ENCODE measurements around the gene NPTX1. TPM values are rescaled to one million over a fixed set of nuclear protein-coding genes. Genes with fewer than 3 reads are reported as not detected.

The NPTX1 gene
- total RNA-seq, 2 experiments from 2014 or later: 0.22 TPM; not detected in 1

DNA sequence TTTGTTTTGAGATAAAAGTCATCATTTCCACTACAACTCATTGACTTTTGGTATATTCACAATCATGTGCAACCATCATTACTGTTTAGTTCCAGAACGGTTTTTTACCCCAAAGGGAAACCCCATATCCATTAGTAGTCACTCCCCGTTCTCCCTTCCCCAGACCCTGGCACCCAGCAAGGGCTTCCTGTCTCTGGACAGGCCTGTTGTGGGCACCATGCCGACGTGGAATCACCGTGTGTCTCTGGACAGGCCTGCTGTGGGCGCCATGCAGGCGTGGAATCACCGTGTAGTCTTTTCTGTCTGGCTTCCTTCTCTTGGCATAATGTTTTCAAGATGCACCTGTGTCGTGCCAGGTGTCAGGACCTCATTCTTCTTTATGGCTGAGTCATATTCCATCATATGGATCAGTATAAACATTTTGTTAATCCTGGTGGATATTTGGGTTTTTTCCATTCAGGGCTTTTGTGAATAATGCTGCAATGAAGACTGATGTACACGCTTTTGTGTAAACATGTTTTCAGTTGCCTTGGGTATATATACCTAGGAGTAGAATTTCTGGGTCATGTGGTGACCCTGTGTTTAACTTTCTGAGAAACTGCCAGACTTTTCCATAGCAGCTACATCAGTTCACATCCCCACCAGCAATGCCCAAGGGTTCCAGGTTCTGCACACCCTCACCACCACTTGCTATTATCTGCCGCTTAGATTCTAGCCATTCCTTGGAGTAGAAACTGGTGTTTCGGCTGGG lies 42.3 kb downstream of the NPTX1 start:
- no peak overlapping the region for H3K27ac ChIP-seq (ENCODE audit: low read depth, low read length, poor library complexity, severe bottlenecking)
- no peaks in the 10 kb centered on the region for H3K36me3 ChIP-seq (ENCODE audit: insufficient read depth, low read length)
- DNase-seq (ENCODE audit: low spot score): no peak
- H3K4me1 ChIP-seq (ENCODE audit: insufficient read depth, low read length, poor library complexity, severe bottlenecking): no peaks in the 10 kb centered on the region
- ChIA-PET CTCF (ENCODE audit: unreplicated experiment) (no interaction called here), POLR2A (no interaction called here)
- H3K4me2 ChIP-seq (ENCODE audit: low read length): no peak overlapping the region
- H2AFZ ChIP-seq (ENCODE audit: low read length): no peak overlapping the region
- no peaks in the 10 kb centered on the region for H3K9me3 ChIP-seq (ENCODE audit: low read length)
- no peaks in the 10 kb centered on the region for H3K79me2 ChIP-seq (ENCODE audit: insufficient read depth, low read depth, low read length)
- intact Hi-C loops (cut with micrococcal nuclease; ENCODE audit: unreplicated experiment): no loop called here
- no peaks in the 10 kb centered on the region for H4K20me1 ChIP-seq (ENCODE audit: insufficient read depth, low read length)
- no peak overlapping the region for H3K4me3 ChIP-seq (ENCODE audit: low read depth, low read length, poor library complexity, severe bottlenecking)
- H3K9me2 ChIP-seq (ENCODE audit: insufficient read depth, low read length): no peaks in the 10 kb centered on the region
- no peak for TF ChIP-seq EZH2phosphoT487 (IDR thresholded peaks at IDR 0.05; ENCODE audit: borderline replicate concordance, low read depth, low read length)
- TF ChIP-seq, protein P1, sequence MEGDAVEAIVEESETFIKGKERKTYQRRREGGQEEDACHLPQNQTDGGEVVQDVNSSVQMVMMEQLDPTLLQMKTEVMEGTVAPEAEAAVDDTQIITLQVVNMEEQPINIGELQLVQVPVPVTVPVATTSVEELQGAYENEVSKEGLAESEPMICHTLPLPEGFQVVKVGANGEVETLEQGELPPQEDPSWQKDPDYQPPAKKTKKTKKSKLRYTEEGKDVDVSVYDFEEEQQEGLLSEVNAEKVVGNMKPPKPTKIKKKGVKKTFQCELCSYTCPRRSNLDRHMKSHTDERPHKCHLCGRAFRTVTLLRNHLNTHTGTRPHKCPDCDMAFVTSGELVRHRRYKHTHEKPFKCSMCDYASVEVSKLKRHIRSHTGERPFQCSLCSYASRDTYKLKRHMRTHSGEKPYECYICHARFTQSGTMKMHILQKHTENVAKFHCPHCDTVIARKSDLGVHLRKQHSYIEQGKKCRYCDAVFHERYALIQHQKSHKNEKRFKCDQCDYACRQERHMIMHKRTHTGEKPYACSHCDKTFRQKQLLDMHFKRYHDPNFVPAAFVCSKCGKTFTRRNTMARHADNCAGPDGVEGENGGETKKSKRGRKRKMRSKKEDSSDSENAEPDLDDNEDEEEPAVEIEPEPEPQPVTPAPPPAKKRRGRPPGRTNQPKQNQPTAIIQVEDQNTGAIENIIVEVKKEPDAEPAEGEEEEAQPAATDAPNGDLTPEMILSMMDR (conservative IDR thresholded peaks at IDR 0.05; ENCODE audit: low read length): no peak
- BruUV-seq (replicated peaks): no TSS peak

DNA sequence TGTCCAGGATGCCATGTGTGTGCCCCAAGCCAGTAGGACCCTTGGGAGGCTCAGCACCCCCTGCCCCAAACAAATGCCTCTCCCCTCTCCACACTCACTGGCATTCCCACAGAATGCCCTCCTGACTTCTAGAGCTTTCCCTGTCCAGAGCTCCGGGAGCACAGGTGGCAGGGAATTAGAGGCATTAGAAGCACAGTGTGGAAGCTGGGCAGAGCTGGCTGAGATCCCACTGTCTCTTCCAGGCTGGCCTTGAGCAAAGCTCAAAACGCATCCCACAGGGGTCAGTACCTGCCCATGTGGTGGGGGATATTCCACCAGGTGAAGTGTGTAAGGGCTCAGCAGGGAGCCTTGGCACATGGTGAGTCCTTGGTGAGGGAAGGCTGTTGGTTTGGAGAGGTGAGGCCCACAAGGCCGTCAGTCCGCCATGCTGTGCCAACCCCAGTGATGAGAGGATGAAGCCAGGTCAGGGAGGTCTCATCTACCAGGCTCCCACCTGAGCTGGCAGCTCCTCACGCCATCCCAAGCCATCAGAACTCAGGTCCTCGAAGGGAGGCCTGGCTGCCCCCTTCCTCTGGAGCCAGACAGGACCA lies 43.4 kb downstream of the NPTX1 start:
- Histone ChIP-seq H3K79me2 (ENCODE audit: insufficient read depth, low read depth, low read length) (no peaks in the 10 kb centered on the region), H3K36me3 (ENCODE audit: insufficient read depth, low read length) (no peaks in the 10 kb centered on the region), H3K4me1 (ENCODE audit: insufficient read depth, low read length, poor library complexity, severe bottlenecking) (no peaks in the 10 kb centered on the region), H3K27ac (ENCODE audit: low read depth, low read length, poor library complexity, severe bottlenecking) (no peak overlapping the region), H4K20me1 (ENCODE audit: insufficient read depth, low read length) (no peaks in the 10 kb centered on the region), H2AFZ (ENCODE audit: low read length) (no peak overlapping the region), H3K4me2 (ENCODE audit: low read length) (no peak overlapping the region), H3K9me2 (ENCODE audit: insufficient read depth, low read length) (no peaks in the 10 kb centered on the region), H3K4me3 (ENCODE audit: low read depth, low read length, poor library complexity, severe bottlenecking) (no peak overlapping the region), H3K9me3 (ENCODE audit: low read length) (no peaks in the 10 kb centered on the region)
- intact Hi-C loops (cut with micrococcal nuclease; ENCODE audit: unreplicated experiment): no loop called here
- ChIA-PET POLR2A (no interaction called here), CTCF (ENCODE audit: unreplicated experiment) (no interaction called here)
- TF ChIP-seq, protein P1 (conservative IDR thresholded peaks at IDR 0.05; ENCODE audit: low read length): no peak
- TF ChIP-seq EZH2phosphoT487 (IDR thresholded peaks at IDR 0.05; ENCODE audit: borderline replicate concordance, low read depth, low read length): no peak
- DNase-seq (ENCODE audit: low spot score): no peak
- BruUV-seq (replicated peaks): no TSS peak

DNA sequence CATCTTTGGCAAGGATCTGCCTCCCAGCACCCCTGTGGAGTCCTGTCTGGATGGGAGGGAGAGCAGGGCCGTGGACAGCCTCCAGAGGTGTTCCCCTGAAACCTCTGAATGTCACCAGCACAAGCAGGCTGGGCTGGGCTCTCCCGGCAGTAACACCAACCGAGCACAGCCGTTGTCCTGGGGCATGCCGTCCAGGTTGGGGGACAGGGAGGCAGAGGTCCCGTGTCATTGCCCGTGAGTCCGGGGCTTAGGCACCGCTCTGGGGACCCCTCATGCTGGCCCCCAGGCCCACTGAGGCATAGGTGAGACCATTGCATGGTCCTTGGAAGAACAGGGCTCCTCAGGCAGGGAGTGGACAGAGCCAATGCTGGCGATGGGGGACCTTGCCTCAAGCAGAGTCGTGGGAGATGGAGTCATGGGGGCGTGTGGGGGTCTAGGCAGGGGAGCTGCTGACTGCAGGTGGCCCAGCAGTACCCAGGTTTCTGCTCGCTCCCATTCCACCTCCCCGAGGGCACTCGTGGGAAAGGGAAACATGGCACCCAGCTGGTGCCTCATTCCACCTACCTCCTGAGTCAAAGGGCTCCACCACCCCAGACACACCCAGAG lies 44.0 kb downstream of the NPTX1 start:
- POLR2A ChIA-PET: no interaction called here
- TF ChIP-seq, protein P1 (conservative IDR thresholded peaks at IDR 0.05; ENCODE audit: low read length): no peak
- TF ChIP-seq EZH2phosphoT487 (IDR thresholded peaks at IDR 0.05; ENCODE audit: borderline replicate concordance, low read depth, low read length): no peak
- H3K36me3 ChIP-seq (ENCODE audit: insufficient read depth, low read length): no peaks in the 10 kb centered on the region
- no peaks in the 10 kb centered on the region for H3K9me3 ChIP-seq (ENCODE audit: low read length)
- intact Hi-C loops (cut with micrococcal nuclease; ENCODE audit: unreplicated experiment): no loop called here
- no peak overlapping the region for H3K4me3 ChIP-seq (ENCODE audit: low read depth, low read length, poor library complexity, severe bottlenecking)
- H3K79me2 ChIP-seq (ENCODE audit: insufficient read depth, low read depth, low read length): no peaks in the 10 kb centered on the region
- CTCF ChIA-PET (ENCODE audit: unreplicated experiment): no interaction called here
- H2AFZ ChIP-seq (ENCODE audit: low read length): no peak overlapping the region
- DNase-seq (ENCODE audit: low spot score): no peak
- no peaks in the 10 kb centered on the region for H4K20me1 ChIP-seq (ENCODE audit: insufficient read depth, low read length)
- H3K9me2 ChIP-seq (ENCODE audit: insufficient read depth, low read length): no peaks in the 10 kb centered on the region
- no TSS peak for BruUV-seq (replicated peaks)
- no peak overlapping the region for H3K27ac ChIP-seq (ENCODE audit: low read depth, low read length, poor library complexity, severe bottlenecking)
- no peak overlapping the region for H3K4me2 ChIP-seq (ENCODE audit: low read length)
- no peaks in the 10 kb centered on the region for H3K4me1 ChIP-seq (ENCODE audit: insufficient read depth, low read length, poor library complexity, severe bottlenecking)
